ENCODE measurements around the gene USP17L17.
"Not testable (repeated sequence)": the region's sequence is repeated elsewhere in the genome, so short reads cannot be mapped to it uniquely, and the experiment has no call there.

USP17L17 gene, protein sequence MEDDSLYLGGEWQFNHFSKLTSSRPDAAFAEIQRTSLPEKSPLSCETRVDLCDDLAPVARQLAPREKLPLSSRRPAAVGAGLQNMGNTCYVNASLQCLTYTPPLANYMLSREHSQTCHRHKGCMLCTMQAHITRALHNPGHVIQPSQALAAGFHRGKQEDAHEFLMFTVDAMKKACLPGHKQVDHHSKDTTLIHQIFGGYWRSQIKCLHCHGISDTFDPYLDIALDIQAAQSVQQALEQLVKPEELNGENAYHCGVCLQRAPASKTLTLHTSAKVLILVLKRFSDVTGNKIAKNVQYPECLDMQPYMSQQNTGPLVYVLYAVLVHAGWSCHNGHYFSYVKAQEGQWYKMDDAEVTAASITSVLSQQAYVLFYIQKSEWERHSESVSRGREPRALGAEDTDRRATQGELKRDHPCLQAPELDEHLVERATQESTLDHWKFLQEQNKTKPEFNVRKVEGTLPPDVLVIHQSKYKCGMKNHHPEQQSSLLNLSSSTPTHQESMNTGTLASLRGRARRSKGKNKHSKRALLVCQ

DNA sequence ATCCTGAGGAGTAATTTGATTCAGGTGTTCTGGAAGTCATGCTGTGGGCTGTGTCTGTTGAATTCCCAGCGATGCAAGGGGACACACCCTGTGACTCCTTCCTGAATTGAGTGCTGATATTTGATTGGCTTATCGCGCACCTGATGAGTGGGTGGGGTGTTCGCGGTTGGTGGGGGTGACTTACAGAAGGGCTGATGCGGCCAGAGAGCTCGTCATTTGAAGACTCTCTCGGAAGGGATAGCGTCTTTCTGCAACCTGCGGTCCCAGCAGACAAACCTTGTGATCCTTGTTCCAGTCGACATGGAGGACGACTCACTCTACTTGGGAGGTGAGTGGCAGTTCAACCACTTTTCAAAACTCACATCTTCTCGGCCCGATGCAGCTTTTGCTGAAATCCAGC lies at the start of gene USP17L17:
USP17L17 (plus strand) TSS at position 301 of the 400 bp plus-strand sequence; CDS start at position 301, 0 bp downstream.
- not testable (repeated sequence) for DNase-seq

DNA sequence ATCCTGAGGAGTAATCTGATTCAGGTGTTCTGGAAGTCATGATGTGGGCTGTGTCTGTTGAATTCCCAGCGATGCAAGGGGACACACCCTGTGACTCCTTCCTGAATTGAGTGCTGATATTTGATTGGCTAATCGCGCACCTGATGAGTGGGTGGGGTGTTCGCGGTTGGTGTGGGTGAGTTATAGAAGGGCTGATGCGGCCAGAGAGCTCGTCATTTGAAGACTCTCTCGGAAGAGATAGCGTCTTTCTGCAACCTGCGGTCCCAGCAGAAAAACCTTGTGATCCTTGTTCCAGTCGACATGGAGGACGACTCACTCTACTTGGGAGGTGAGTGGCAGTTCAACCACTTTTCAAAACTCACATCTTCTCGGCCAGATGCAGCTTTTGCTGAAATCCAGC lies 33.3 kb upstream of the USP17L17 start, which contains the start of gene USP17L10:
USP17L10 (plus strand) TSS at position 301 of the 400 bp plus-strand sequence; CDS start at position 301, 0 bp downstream.
- not testable (repeated sequence) for DNase-seq

DNA sequence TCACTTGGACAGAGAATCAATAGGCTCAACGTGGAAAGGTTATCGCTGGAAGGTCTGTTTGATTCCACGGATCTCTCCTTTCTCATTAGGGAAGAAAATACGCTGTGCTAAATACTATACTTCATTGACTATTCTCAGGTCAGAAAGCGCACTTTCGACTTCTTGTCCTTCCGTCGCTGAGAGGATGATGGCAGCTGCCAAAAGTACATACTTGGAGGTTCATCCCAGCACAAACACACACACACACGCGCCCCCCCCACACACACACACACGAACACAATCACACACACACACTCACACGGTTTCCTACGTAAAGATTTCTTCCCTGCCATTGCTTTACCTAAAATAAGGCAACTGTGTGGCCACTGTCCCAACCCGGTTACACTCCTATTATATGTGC lies 29.0 kb upstream of the USP17L17 start:
- DNase-seq: not testable (repeated sequence)

DNA sequence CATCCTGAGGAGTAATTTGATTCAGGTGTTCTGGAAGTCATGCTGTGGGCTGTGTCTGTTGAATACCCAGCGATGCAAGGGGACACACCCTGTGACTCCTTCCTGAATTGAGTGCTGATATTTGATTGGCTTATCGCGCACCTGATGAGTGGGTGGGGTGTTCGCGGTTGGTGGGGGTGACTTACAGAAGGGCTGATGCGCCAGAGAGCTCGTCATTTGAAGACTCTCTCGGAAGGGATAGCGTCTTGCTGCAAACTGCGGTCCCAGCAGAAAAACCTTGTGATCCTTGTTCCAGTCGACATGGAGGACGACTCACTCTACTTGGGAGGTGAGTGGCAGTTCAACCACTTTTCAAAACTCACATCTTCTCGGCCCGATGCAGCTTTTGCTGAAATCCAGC lies 28.6 kb upstream of the USP17L17 start, which contains the start of gene USP17L11:
USP17L11 (plus strand) TSS at position 301 of the 400 bp plus-strand sequence; CDS start at position 301, 0 bp downstream.
- not testable (repeated sequence) for DNase-seq

DNA sequence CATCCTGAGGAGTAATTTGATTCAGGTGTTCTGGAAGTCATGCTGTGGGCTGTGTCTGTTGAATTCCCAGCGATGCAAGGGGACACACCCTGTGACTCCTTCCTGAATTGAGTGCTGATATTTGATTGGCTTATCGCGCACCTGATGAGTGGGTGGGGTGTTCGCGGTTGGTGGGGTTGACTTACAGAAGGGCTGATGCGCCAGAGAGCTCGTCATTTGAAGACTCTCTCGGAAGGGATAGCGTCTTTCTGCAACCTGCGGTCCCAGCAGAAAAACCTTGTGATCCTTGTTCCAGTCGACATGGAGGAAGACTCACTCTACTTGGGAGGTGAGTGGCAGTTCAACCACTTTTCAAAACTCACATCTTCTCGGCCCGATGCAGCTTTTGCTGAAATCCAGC lies 23.8 kb upstream of the USP17L17 start, which contains the start of gene USP17L12:
USP17L12 (plus strand) TSS at position 301 of the 400 bp plus-strand sequence; CDS start at position 301, 0 bp downstream.
- not testable (repeated sequence) for DNase-seq

DNA sequence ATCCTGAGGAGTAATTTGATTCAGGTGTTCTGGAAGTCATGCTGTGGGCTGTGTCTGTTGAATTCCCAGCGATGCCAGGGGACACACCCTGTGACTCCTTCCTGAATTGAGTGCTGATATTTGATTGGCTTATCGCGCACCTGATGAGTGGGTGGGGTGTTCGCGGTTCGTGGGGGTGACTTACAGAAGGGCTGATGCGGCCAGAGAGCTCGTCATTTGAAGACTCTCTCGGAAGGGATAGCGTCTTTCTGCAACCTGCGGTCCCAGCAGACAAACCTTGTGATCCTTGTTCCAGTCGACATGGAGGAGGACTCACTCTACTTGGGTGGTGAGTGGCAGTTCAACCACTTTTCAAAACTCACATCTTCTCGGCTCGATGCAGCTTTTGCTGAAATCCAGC lies 19.1 kb upstream of the USP17L17 start, which contains the start of gene USP17L13:
USP17L13 (plus strand) TSS at position 301 of the 400 bp plus-strand sequence; CDS start at position 301, 0 bp downstream.
- DNase-seq: not testable (repeated sequence)

DNA sequence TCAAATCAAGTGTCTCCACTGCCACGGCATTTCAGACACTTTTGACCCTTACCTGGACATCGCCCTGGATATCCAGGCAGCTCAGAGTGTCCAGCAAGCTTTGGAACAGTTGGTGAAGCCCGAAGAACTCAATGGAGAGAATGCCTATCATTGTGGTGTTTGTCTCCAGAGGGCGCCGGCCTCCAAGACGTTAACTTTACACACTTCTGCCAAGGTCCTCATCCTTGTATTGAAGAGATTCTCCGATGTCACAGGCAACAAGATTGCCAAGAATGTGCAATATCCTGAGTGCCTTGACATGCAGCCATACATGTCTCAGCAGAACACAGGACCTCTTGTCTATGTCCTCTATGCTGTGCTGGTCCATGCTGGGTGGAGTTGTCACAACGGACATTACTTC lies 13.4 kb upstream of the USP17L17 start:
- not testable (repeated sequence) for DNase-seq

DNA sequence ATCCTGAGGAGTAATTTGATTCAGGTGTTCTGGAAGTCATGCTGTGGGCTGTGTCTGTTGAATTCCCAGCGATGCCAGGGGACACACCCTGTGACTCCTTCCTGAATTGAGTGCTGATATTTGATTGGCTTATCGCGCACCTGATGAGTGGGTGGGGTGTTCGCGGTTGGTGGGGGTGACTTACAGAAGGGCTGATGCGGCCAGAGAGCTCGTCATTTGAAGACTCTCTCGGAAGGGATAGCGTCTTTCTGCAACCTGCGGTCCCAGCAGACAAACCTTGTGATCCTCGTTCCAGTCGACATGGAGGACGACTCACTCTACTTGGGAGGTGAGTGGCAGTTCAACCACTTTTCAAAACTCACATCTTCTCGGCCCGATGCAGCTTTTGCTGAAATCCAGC lies 9.6 kb upstream of the USP17L17 start, which contains the start of gene USP17L15:
USP17L15 (plus strand) TSS at position 301 of the 400 bp plus-strand sequence; CDS start at position 301, 0 bp downstream.
- DNase-seq: not testable (repeated sequence)

DNA sequence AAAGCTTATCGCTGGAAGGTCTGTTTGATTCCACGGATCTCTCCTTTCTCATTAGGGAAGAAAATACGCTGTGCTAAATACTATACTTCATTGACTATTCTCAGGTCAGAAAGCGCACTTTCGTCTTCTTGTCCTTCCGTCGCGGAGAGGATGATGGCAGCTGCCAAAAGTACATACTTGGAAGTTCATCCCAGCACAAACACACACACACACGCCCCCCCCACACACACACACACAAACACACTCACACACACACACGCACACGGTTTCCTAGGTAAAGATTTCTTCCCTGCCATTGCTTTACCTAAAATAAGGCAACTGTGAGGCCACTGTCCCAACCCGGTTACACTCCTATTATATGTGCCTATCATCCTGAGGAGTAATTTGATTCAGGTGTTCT lies 5.2 kb upstream of the USP17L17 start:
- not testable (repeated sequence) for DNase-seq

DNA sequence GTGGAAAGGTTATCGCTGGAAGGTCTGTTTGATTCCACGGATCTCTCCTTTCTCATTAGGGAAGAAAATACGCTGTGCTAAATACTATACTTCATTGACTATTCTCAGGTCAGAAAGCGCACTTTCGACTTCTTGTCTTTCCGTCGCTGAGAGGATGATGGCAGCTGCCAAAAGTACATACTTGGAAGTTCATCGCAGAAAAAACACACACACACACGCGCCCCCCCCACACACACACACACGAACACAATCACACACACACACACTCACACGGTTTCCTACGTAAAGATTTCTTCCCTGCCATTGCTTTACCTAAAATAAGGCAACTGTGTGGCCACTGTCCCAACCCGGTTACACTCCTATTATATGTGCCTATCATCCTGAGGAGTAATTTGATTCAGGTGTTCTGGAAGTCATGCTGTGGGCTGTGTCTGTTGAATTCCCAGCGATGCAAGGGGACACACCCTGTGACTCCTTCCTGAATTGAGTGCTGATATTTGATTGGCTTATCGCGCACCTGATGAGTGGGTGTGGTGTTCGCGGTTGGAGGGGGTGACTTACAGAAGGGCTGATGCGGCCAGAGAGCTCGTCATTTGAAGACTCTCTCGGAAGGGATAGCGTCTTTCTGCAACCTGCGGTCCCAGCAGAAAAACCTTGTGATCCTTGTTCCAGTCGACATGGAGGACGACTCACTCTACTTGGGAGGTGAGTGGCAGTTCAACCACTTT lies 4.4 kb downstream of the USP17L17 start, which contains the start of gene USP17L18:
USP17L18 (plus strand) TSS at position 678 of the 728 bp plus-strand sequence; CDS start at position 678, 0 bp downstream.
- DNase-seq: not testable (repeated sequence)

DNA sequence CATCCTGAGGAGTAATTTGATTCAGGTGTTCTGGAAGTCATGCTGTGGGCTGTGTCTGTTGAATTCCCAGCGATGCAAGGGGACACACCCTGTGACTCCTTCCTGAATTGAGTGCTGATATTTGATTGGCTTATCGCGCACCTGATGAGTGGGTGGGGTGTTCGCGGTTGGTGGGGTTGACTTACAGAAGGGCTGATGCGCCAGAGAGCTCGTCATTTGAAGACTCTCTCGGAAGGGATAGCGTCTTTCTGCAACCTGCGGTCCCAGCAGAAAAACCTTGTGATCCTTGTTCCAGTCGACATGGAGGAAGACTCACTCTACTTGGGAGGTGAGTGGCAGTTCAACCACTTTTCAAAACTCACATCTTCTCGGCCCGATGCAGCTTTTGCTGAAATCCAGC lies 9.4 kb downstream of the USP17L17 start, which contains the start of gene USP17L19:
USP17L19 (plus strand) TSS at position 301 of the 400 bp plus-strand sequence; CDS start at position 301, 0 bp downstream.
- DNase-seq: not testable (repeated sequence)

DNA sequence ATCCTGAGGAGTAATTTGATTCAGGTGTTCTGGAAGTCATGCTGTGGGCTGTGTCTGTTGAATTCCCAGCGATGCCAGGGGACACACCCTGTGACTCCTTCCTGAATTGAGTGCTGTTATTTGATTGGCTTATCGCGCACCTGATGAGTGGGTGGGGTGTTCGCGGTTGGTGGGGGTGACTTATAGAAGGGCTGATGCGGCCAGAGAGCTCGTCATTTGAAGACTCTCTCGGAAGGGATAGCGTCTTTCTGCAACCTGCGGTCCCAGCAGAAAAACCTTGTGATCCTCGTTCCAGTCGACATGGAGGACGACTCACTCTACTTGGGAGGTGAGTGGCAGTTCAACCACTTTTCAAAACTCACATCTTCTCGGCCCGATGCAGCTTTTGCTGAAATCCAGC lies 14.1 kb downstream of the USP17L17 start, which contains the start of gene USP17L20:
USP17L20 (plus strand) TSS at position 301 of the 400 bp plus-strand sequence; CDS start at position 301, 0 bp downstream.
- DNase-seq: not testable (repeated sequence)

DNA sequence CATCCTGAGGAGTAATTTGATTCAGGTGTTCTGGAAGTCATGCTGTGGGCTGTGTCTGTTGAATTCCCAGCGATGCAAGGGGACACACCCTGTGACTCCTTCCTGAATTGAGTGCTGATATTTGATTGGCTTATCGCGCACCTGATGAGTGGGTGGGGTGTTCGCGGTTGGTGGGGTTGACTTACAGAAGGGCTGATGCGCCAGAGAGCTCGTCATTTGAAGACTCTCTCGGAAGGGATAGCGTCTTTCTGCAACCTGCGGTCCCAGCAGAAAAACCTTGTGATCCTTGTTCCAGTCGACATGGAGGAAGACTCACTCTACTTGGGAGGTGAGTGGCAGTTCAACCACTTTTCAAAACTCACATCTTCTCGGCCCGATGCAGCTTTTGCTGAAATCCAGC lies 18.9 kb downstream of the USP17L17 start, which contains the start of gene USP17L21:
USP17L21 (plus strand) TSS at position 301 of the 400 bp plus-strand sequence; CDS start at position 301, 0 bp downstream.
- not testable (repeated sequence) for DNase-seq

DNA sequence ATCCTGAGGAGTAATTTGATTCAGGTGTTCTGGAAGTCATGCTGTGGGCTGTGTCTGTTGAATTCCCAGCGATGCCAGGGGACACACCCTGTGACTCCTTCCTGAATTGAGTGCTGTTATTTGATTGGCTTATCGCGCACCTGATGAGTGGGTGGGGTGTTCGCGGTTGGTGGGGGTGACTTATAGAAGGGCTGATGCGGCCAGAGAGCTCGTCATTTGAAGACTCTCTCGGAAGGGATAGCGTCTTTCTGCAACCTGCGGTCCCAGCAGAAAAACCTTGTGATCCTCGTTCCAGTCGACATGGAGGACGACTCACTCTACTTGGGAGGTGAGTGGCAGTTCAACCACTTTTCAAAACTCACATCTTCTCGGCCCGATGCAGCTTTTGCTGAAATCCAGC lies 23.6 kb downstream of the USP17L17 start, which contains the start of gene USP17L22:
USP17L22 (plus strand) TSS at position 301 of the 400 bp plus-strand sequence; CDS start at position 301, 0 bp downstream.
- not testable (repeated sequence) for DNase-seq

DNA sequence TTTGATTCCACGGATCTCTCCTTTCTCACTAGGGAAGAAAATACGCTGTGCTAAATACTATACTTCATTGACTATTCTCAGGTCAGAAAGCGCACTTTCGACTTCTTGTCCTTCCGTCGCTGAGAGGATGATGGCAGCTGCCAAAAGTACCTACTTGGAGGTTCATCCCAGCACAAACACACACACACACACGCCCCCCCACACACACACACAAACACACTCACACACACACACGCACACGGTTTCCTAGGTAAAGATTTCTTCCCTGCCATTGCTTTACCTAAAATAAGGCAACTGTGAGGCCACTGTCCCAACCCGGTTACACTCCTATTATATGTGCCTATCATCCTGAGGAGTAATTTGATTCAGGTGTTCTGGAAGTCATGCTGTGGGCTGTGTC lies 28.0 kb downstream of the USP17L17 start:
- not testable (repeated sequence) for DNase-seq

Data from NCI-H1930 (cell line).